Prostate gland (tissue), 2 donors: ENCODE results near the gene GPR26. TPM values are rescaled to one million over a fixed set of nuclear protein-coding genes. Genes with fewer than 3 reads are reported as not detected.
"Not testable (repeated sequence)": the region's sequence is repeated elsewhere in the genome, so short reads cannot be mapped to it uniquely, and the experiment has no call there.

Experiments
- DNase-seq: peaks from one replicate; pipeline ENCODE4 v3.0.0-alpha.2; 2019; ENCODE audit warnings: low spot score
- H3K27ac ChIP-seq, 2 donors: fragments of 200-600 bp; sonication (generic); 2 replicates each; pipeline ENCODE4 v1.5.1; 2017 to 2019
- H3K27me3 ChIP-seq: fragments of 200-600 bp; sonication (generic); replicated peaks from 2 replicates; pipeline ENCODE4 v1.5.1; 2019; ENCODE audit not compliant: insufficient read depth
- H3K36me3 ChIP-seq, 2 donors: fragments of 200-600 bp; sonication (generic); 1 replicate in 1 of 2; 2 replicates in 1 of 2; pipeline versions ENCODE4 v1.5.1 to v1.8.1; 2017 to 2019
- H3K4me1 ChIP-seq: fragments of 200-600 bp; sonication (generic); replicated peaks from 2 replicates; pipeline ENCODE4 v1.5.1; 2019
- H3K4me3 ChIP-seq, 2 donors: fragments of 200-600 bp; sonication (generic); 2 replicates each; pipeline ENCODE4 v1.5.1; 2017 to 2019
- H3K9me3 ChIP-seq: fragments of 200-600 bp; sonication (generic); 2 replicates; pipeline ENCODE4 v1.5.1; 2017
- CTCF ChIP-seq, 4 experiments: fragments of 200-600 bp in 2 of 4; fragments of 450-650 bp in 2 of 4; sonication (generic) in 2 of 4; IDR thresholded peaks; 1 replicate in 3 of 4; 2 replicates in 1 of 4; pipeline ENCODE4 v1.5.1; 2016 to 2019; ENCODE audit warnings: antibody characterized with exemption in 4 of 4, mild to moderate bottlenecking in 2 of 4, moderate library complexity in 2 of 4
- POLR2A ChIP-seq: fragments of 450-650 bp; IDR thresholded peaks from one replicate; pipeline ENCODE4 v1.6.1; 2016; ENCODE audit warnings: antibody characterized with exemption, mild to moderate bottlenecking
- POLR2AphosphoS5 ChIP-seq: sonication (generic); formaldehyde crosslinking; IDR thresholded peaks from one replicate; pipeline ENCODE4 v1.6.1; 2017; ENCODE audit warnings: antibody characterized with exemption
- WGBS: methylation state at CpG from one replicate; pipeline ENCODE4 v1.1.5; 2018; 5-methylcytosine and 5-hydroxymethylcytosine counted together
- intact Hi-C: fragments of 100-400 bp; cut with DNase I; formaldehyde crosslinking; loops from one replicate; pipeline ENCODE4 v1.14.2; 2022
- total RNA-seq, 2 donors: library from RNA; depleted of rRNA; stranded (reverse); fragments of >200 nt; gene quantifications; one replicate each; pipeline ENCODE4 v1.1.0, GENCODE V29; 2016

GPR26 gene
- total RNA-seq, 2 donors from 2014 or later = 0.23 TPM; not detected in 1

DNA sequence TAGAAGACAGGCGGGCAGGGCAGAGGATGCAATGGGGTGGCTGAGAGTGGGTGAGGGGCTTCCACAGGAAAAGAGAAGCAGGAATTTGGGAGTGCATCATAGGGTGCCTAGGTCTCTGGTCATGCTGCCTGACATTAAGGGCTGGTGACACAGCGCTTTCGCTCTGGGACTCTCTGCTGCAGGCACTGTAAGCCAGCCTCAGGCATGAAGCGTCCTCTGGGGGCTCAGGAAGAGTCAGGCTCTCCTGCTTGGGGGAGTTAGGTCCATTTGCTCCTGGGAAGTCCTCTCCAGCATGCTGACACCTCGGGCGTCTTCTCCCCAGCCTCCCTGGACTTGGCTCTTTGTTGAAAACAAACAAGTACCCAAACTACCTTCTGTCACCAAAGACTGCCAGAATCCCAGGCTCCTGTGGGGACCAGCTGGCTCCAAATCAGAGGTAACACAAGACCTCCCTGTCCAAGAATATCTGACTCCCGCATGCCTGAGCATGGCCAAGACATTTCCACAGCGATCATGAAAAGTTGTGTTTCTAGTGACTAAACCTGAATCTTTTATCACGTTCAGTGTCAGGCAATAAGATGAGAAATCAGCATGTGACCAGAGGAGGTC lies 55.4 kb downstream of the GPR26 start:
- no peaks in the 10 kb centered on the region for H3K36me3 ChIP-seq
- no peaks in the 10 kb centered on the region for H3K27me3 ChIP-seq
- DNase-seq = no peak
- 66% methylated on average over 9 of the region's 9 CpGs for WGBS
- no peak overlapping the region for H3K4me3 ChIP-seq
- H3K9me3 ChIP-seq = no peaks in the 10 kb centered on the region
- no peaks in the 10 kb centered on the region for H3K4me1 ChIP-seq
- TF ChIP-seq POLR2AphosphoS5 = no peak
- intact Hi-C loops = no loop called here
- H3K27ac ChIP-seq = no peak overlapping the region

GRCh38 chr10:123722351-123722750 lies 56.2 kb downstream of the GPR26 start:
- 89% methylated on average over 2 of the region's 2 CpGs for WGBS
- TF ChIP-seq POLR2A = no peak
- no peak for TF ChIP-seq CTCF (IDR thresholded peaks at IDR 0.05)
- no peak for TF ChIP-seq POLR2AphosphoS5
- Histone ChIP-seq H3K4me1 (no peaks in the 10 kb centered on the region), H3K27me3 (no peaks in the 10 kb centered on the region), H3K27ac (no peak overlapping the region), H3K4me3 (no peak overlapping the region), H3K9me3 (no peaks in the 10 kb centered on the region), H3K36me3 (no peaks in the 10 kb centered on the region)
- intact Hi-C loops = no loop called here
- no peak for DNase-seq

DNA sequence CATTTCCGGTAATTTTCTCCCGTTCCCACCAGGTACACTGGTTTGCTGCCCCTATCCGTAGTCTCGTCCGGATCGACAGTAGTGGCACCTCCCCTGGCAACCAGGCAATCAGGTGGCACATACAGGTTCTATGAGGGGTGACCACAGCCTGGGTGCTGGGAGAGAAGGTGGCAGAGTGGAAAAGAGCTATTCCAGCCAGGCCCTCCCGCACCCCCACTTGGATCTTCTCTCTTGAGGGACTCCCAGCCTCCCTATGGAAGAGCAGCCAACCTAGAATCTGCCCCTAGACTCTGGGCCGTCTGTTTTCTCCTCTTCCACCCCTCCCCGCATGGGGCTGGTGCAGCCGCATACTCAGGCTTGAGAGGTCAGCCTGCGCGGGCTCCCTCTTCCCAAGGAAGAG lies 58.6 kb downstream of the GPR26 start:
- no peak overlapping the region for H3K4me3 ChIP-seq
- no peak overlapping the region for H3K27ac ChIP-seq
- TF ChIP-seq POLR2A = no peak
- TF ChIP-seq CTCF (IDR thresholded peaks at IDR 0.05) = no peak
- TF ChIP-seq POLR2AphosphoS5 = no peak
- DNase-seq = no peak
- WGBS = 93% methylated on average over 12 of the region's 12 CpGs
- H3K4me1 ChIP-seq = no peaks in the 10 kb centered on the region
- no peaks in the 10 kb centered on the region for H3K36me3 ChIP-seq
- H3K27me3 ChIP-seq = no peaks in the 10 kb centered on the region
- H3K9me3 ChIP-seq = no peaks in the 10 kb centered on the region
- intact Hi-C loops = no loop called here

- H3K27me3 ChIP-seq = no peaks in the 10 kb centered on the region
- TF ChIP-seq POLR2A (no peak), CTCF (IDR thresholded peaks at IDR 0.05) (no peak), POLR2AphosphoS5 (no peak)
- no peak overlapping the region for H3K27ac ChIP-seq
- H3K9me3 ChIP-seq = no peaks in the 10 kb centered on the region
- WGBS = 79% methylated on average over 3 of the region's 3 CpGs
- H3K4me3 ChIP-seq = no peak overlapping the region
- H3K4me1 ChIP-seq = no peaks in the 10 kb centered on the region
- intact Hi-C loops = no loop called here
- DNase-seq = no peak
- no peaks in the 10 kb centered on the region for H3K36me3 ChIP-seq
These were observed 60.2 kb downstream of the GPR26 start for GRCh38 chr10:123726381-123726780.

- DNase-seq = no peak
- intact Hi-C loops = no loop called here
- no peak overlapping the region for H3K4me3 ChIP-seq
- WGBS = 71% methylated on average over 2 of the region's 2 CpGs
- H3K27ac ChIP-seq = no peak overlapping the region
- H3K27me3 ChIP-seq = no peaks in the 10 kb centered on the region
- H3K9me3 ChIP-seq = no peaks in the 10 kb centered on the region
- no peaks in the 10 kb centered on the region for H3K36me3 ChIP-seq
- TF ChIP-seq POLR2A (no peak), POLR2AphosphoS5 (no peak)
- no peaks in the 10 kb centered on the region for H3K4me1 ChIP-seq
These were observed 60.7 kb downstream of the GPR26 start for GRCh38 chr10:123726836-123727235.

DNA sequence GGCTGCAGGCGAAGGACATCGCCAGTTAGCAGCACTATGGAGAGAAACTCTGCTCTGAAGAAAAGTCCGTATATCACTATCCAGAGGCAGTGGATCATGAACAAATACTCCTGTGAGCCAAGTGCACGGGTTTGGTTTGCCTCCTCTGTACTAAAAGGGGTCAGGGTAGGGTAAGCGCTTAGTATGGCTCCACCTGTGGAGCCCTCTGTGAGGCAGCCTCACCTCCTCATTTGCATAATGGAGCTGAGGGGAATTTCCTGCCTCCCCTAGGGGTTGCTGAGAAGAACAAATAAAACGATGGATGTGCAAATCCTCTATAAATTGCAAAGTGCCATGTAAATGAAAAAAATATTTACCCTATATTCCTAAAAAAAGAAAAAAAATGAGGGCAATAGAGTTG lies 63.4 kb downstream of the GPR26 start:
- Histone ChIP-seq H3K4me1 (no peaks in the 10 kb centered on the region), H3K27ac (no peak overlapping the region), H3K27me3 (no peaks in the 10 kb centered on the region), H3K4me3 (no peak overlapping the region), H3K9me3 (no peaks in the 10 kb centered on the region), H3K36me3 (no peaks in the 10 kb centered on the region)
- intact Hi-C loops = no loop called here
- 70% methylated on average over 6 of the region's 6 CpGs for WGBS
- no peak for TF ChIP-seq POLR2A
- TF ChIP-seq CTCF (IDR thresholded peaks at IDR 0.05) = no peak
- no peak for TF ChIP-seq POLR2AphosphoS5
- no peak for DNase-seq

GRCh38 chr10:123736917-123737316 lies 70.8 kb downstream of the GPR26 start:
- H3K27me3 ChIP-seq, intact Hi-C loops, H3K4me3 ChIP-seq, H3K27ac ChIP-seq, DNase-seq, H3K4me1 ChIP-seq, H3K9me3 ChIP-seq, H3K36me3 ChIP-seq: not testable (repeated sequence)
- WGBS = 59% methylated on average over 4 of the region's 4 CpGs
